ENCODE data around the gene DIAPH2. TPM values are rescaled to one million over a fixed set of nuclear protein-coding genes. Genes with fewer than 3 reads are reported as not detected.

The DIAPH2 gene
- total RNA-seq, 1 experiment from 2014 or later, result 10.9 TPM

DNA sequence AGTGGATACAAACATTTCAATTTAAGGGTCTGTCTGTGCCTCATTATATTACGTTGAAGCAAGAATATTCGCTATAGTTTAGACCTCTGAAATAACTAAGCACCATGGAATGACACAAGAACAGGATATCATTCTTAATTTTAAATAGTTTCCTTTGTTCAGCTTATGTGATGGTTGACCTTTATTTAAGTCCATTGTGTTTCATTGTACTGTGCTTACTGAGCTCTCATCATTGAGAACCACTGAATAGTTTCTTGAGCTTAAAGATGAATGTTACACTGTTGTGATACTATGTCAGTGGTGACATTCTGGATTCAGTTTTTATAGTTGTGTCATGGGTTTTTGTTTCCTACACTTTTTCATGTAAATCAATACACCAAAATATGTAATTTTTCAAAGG lies 438.4 kb downstream of the DIAPH2 start:
- H3K4me2 ChIP-seq (ENCODE audit: low read length), result no peak overlapping the region
- H3K36me3 ChIP-seq (ENCODE audit: control insufficient read depth in 1 of 2, insufficient read depth in 2 of 2, low read length in 2 of 2), result no peaks in the 10 kb centered on the region
- no peak overlapping the region for H2AFZ ChIP-seq (ENCODE audit: low read depth, low read length, poor library complexity, severe bottlenecking)
- ChIA-PET POLR2A (no interaction called here), CTCF (no interaction called here), RAD21 (ENCODE audit: low non-redundant PET in 1 of 2, low total read pairs in 2 of 2, uncharacterized antibody in 2 of 2, unreplicated experiment in 2 of 2) (no interaction called here)
- H3K79me2 ChIP-seq (ENCODE audit: insufficient read depth, low read length), result no peaks in the 10 kb centered on the region
- H3K9me2 ChIP-seq (ENCODE audit: insufficient read depth), result no peaks in the 10 kb centered on the region
- BruUV-seq (replicated peaks), result no TSS peak
- no peak for ATAC-seq
- H3K9ac ChIP-seq (ENCODE audit: low read length), result no peak overlapping the region
- no peaks in the 10 kb centered on the region for H3K27me3 ChIP-seq (ENCODE audit: insufficient read depth, low read length)
- no peak for DNase-seq (ENCODE audit: low read depth, low spot score)
- no peaks in the 10 kb centered on the region for H3K9me3 ChIP-seq (ENCODE audit: control insufficient read depth in 1 of 2, insufficient read depth in 1 of 2, low read depth in 1 of 2, low read length in 2 of 2)
- H4K20me1 ChIP-seq (ENCODE audit: insufficient read depth), result no peaks in the 10 kb centered on the region
- intact Hi-C loops (cut with micrococcal nuclease), result no loop called here
- H3K4me1 ChIP-seq (ENCODE audit: control insufficient read depth in 1 of 2, insufficient read depth in 2 of 2, low read length in 2 of 2), result no peaks in the 10 kb centered on the region
- TF ChIP-seq EGR1 (IDR thresholded peaks at IDR 0.05; ENCODE audit: low read depth) (no peak), ZFX (IDR thresholded peaks at IDR 0.05) (no peak), POLR2AphosphoS5 (IDR thresholded peaks at IDR 0.05; ENCODE audit: low read depth, low read length) (no peak), EZH2phosphoT487 (IDR thresholded peaks at IDR 0.05; ENCODE audit: borderline replicate concordance) (no peak), ELF1 (IDR thresholded peaks at IDR 0.05; ENCODE audit: borderline replicate concordance, low read depth) (no peak), SRF (IDR thresholded peaks at IDR 0.05; ENCODE audit: low read depth) (no peak), YY1 (IDR thresholded peaks at IDR 0.05; ENCODE audit: extremely low read depth, insufficient replicate concordance, low read depth, low read length) (no peak), TCF7L2 (IDR thresholded peaks at IDR 0.05; ENCODE audit: borderline replicate concordance, extremely low read depth, insufficient read depth, insufficient read length) (no peak), EZH2 (IDR thresholded peaks at IDR 0.05) (no peak), POLR2A (IDR thresholded peaks at IDR 0.05; ENCODE audit: borderline replicate concordance, extremely low read depth, insufficient read depth, insufficient read length) (no peak), JUND (IDR thresholded peaks at IDR 0.05) (no peak), RAD21 (IDR thresholded peaks at IDR 0.05; ENCODE audit: low read depth) (no peak)
- TF ChIP-seq, protein P1, sequence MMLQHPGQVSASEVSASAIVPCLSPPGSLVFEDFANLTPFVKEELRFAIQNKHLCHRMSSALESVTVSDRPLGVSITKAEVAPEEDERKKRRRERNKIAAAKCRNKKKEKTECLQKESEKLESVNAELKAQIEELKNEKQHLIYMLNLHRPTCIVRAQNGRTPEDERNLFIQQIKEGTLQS (IDR thresholded peaks at IDR 0.05), result no peak
- TF ChIP-seq, protein P2, sequence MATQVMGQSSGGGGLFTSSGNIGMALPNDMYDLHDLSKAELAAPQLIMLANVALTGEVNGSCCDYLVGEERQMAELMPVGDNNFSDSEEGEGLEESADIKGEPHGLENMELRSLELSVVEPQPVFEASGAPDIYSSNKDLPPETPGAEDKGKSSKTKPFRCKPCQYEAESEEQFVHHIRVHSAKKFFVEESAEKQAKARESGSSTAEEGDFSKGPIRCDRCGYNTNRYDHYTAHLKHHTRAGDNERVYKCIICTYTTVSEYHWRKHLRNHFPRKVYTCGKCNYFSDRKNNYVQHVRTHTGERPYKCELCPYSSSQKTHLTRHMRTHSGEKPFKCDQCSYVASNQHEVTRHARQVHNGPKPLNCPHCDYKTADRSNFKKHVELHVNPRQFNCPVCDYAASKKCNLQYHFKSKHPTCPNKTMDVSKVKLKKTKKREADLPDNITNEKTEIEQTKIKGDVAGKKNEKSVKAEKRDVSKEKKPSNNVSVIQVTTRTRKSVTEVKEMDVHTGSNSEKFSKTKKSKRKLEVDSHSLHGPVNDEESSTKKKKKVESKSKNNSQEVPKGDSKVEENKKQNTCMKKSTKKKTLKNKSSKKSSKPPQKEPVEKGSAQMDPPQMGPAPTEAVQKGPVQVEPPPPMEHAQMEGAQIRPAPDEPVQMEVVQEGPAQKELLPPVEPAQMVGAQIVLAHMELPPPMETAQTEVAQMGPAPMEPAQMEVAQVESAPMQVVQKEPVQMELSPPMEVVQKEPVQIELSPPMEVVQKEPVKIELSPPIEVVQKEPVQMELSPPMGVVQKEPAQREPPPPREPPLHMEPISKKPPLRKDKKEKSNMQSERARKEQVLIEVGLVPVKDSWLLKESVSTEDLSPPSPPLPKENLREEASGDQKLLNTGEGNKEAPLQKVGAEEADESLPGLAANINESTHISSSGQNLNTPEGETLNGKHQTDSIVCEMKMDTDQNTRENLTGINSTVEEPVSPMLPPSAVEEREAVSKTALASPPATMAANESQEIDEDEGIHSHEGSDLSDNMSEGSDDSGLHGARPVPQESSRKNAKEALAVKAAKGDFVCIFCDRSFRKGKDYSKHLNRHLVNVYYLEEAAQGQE (IDR thresholded peaks at IDR 0.05; ENCODE audit: low read depth), result no peak
- TF ChIP-seq, protein P3, sequence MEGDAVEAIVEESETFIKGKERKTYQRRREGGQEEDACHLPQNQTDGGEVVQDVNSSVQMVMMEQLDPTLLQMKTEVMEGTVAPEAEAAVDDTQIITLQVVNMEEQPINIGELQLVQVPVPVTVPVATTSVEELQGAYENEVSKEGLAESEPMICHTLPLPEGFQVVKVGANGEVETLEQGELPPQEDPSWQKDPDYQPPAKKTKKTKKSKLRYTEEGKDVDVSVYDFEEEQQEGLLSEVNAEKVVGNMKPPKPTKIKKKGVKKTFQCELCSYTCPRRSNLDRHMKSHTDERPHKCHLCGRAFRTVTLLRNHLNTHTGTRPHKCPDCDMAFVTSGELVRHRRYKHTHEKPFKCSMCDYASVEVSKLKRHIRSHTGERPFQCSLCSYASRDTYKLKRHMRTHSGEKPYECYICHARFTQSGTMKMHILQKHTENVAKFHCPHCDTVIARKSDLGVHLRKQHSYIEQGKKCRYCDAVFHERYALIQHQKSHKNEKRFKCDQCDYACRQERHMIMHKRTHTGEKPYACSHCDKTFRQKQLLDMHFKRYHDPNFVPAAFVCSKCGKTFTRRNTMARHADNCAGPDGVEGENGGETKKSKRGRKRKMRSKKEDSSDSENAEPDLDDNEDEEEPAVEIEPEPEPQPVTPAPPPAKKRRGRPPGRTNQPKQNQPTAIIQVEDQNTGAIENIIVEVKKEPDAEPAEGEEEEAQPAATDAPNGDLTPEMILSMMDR (IDR thresholded peaks at IDR 0.05 in 2 of 3, conservative IDR thresholded peaks at IDR 0.05 in 1 of 3; ENCODE audit: borderline replicate concordance in 1 of 3, insufficient read depth in 1 of 3, low read depth in 2 of 3, low read length in 2 of 3), result no peak
- TF ChIP-seq, protein P4, sequence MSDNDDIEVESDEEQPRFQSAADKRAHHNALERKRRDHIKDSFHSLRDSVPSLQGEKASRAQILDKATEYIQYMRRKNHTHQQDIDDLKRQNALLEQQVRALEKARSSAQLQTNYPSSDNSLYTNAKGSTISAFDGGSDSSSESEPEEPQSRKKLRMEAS (IDR thresholded peaks at IDR 0.05), result no peak
- TF ChIP-seq, protein P5, sequence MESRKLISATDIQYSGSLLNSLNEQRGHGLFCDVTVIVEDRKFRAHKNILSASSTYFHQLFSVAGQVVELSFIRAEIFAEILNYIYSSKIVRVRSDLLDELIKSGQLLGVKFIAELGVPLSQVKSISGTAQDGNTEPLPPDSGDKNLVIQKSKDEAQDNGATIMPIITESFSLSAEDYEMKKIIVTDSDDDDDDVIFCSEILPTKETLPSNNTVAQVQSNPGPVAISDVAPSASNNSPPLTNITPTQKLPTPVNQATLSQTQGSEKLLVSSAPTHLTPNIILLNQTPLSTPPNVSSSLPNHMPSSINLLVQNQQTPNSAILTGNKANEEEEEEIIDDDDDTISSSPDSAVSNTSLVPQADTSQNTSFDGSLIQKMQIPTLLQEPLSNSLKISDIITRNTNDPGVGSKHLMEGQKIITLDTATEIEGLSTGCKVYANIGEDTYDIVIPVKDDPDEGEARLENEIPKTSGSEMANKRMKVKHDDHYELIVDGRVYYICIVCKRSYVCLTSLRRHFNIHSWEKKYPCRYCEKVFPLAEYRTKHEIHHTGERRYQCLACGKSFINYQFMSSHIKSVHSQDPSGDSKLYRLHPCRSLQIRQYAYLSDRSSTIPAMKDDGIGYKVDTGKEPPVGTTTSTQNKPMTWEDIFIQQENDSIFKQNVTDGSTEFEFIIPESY (IDR thresholded peaks at IDR 0.05; ENCODE audit: extremely low read depth, insufficient replicate concordance, low read length), result no peak
- H3K27ac ChIP-seq (ENCODE audit: low read depth, low read length), result no peak overlapping the region
- H3K4me3 ChIP-seq (replicated peaks in 1 of 2; ENCODE audit: low read depth in 1 of 2, low read length in 2 of 2), result no peak overlapping the region

Measured in HCT116 (cell line).